ENCODE results near the gene NHP2. TPM values are rescaled to one million over a fixed set of nuclear protein-coding genes. Genes with fewer than 3 reads are reported as not detected.

Gene NHP2
- total and polyA plus RNA-seq, 10 of the 15 experiments (the other 5 are each of a cell fraction or from before 2014, with no cell fraction given) = 39.2 to 513 (median 198) TPM

DNA sequence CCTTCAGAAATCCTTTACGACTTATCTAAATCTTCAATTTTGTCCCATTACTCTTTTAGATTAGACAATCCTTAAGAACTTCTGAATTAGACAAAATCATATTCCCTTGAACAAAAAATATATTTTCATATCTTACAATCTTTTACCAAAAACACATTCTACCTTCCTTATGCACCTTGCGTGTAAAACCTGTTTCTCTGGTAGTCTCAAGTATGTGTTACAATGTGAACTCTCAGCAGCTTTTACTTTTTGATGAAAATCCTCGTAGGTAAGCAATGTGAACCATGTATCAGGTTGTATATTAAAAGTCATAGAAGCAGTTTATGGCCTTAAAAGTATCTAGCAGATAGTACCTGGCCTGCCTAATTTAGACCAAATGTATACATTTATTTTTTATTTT lies 20.8 kb upstream of the NHP2 start:
- WGBS (ENCODE audit: insufficient coverage, insufficient replicate concordance, low lambda C conversion rate, missing lambda C conversion rate) = 62% methylated on average over 3 of the region's 3 CpGs
- FAIRE-seq = no peak
- TF ChIP-seq ZNF274 (IDR thresholded peaks at IDR 0.05; ENCODE audit: insufficient read depth, insufficient read length) (no peak), SMAD5 (IDR thresholded peaks at IDR 0.05; ENCODE audit: low read depth) (no peak), NR2C1 (IDR thresholded peaks at IDR 0.05) (no peak), MTA3 (IDR thresholded peaks at IDR 0.05; ENCODE audit: borderline replicate concordance, low read length) (no peak), POU2F2 (IDR thresholded peaks at IDR 0.05; ENCODE audit: borderline replicate concordance, low read depth, low read length) (no peak), RB1 (IDR thresholded peaks at IDR 0.05; ENCODE audit: borderline replicate concordance) (no peak), SMC3 (IDR thresholded peaks at IDR 0.05; ENCODE audit: borderline replicate concordance, low read length) (no peak), TCF7 (IDR thresholded peaks at IDR 0.05; ENCODE audit: borderline replicate concordance) (no peak), HDGF (IDR thresholded peaks at IDR 0.05) (no peak), BRCA1 (IDR thresholded peaks at IDR 0.05; ENCODE audit: low read depth, low read length) (no peak), FOS (IDR thresholded peaks at IDR 0.05; ENCODE audit: borderline replicate concordance, extremely low read depth, insufficient read length) (no peak), SIN3A (IDR thresholded peaks at IDR 0.05; ENCODE audit: low read depth, low read length) (no peak), NFYB (IDR thresholded peaks at IDR 0.05; ENCODE audit: insufficient read depth, low read depth, low read length) (no peak), NRF1 (conservative IDR thresholded peaks at IDR 0.05; ENCODE audit: low read depth, low read length) (no peak)
- TF ChIP-seq, protein P1, sequence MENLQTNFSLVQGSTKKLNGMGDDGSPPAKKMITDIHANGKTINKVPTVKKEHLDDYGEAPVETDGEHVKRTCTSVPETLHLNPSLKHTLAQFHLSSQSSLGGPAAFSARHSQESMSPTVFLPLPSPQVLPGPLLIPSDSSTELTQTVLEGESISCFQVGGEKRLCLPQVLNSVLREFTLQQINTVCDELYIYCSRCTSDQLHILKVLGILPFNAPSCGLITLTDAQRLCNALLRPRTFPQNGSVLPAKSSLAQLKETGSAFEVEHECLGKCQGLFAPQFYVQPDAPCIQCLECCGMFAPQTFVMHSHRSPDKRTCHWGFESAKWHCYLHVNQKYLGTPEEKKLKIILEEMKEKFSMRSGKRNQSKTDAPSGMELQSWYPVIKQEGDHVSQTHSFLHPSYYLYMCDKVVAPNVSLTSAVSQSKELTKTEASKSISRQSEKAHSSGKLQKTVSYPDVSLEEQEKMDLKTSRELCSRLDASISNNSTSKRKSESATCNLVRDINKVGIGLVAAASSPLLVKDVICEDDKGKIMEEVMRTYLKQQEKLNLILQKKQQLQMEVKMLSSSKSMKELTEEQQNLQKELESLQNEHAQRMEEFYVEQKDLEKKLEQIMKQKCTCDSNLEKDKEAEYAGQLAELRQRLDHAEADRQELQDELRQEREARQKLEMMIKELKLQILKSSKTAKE (IDR thresholded peaks at IDR 0.05; ENCODE audit: low read depth, poor library complexity, severe bottlenecking) = no peak
- TF ChIP-seq, protein P2, sequence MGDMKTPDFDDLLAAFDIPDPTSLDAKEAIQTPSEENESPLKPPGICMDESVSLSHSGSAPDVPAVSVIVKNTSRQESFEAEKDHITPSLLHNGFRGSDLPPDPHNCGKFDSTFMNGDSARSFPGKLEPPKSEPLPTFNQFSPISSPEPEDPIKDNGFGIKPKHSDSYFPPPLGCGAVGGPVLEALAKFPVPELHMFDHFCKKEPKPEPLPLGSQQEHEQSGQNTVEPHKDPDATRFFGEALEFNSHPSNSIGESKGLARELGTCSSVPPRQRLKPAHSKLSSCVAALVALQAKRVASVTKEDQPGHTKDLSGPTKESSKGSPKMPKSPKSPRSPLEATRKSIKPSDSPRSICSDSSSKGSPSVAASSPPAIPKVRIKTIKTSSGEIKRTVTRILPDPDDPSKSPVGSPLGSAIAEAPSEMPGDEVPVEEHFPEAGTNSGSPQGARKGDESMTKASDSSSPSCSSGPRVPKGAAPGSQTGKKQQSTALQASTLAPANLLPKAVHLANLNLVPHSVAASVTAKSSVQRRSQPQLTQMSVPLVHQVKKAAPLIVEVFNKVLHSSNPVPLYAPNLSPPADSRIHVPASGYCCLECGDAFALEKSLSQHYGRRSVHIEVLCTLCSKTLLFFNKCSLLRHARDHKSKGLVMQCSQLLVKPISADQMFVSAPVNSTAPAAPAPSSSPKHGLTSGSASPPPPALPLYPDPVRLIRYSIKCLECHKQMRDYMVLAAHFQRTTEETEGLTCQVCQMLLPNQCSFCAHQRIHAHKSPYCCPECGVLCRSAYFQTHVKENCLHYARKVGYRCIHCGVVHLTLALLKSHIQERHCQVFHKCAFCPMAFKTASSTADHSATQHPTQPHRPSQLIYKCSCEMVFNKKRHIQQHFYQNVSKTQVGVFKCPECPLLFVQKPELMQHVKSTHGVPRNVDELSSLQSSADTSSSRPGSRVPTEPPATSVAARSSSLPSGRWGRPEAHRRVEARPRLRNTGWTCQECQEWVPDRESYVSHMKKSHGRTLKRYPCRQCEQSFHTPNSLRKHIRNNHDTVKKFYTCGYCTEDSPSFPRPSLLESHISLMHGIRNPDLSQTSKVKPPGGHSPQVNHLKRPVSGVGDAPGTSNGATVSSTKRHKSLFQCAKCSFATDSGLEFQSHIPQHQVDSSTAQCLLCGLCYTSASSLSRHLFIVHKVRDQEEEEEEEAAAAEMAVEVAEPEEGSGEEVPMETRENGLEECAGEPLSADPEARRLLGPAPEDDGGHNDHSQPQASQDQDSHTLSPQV (IDR thresholded peaks at IDR 0.05) = no peak
- TF ChIP-seq, protein P3, sequence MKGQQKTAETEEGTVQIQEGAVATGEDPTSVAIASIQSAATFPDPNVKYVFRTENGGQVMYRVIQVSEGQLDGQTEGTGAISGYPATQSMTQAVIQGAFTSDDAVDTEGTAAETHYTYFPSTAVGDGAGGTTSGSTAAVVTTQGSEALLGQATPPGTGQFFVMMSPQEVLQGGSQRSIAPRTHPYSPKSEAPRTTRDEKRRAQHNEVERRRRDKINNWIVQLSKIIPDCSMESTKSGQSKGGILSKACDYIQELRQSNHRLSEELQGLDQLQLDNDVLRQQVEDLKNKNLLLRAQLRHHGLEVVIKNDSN (IDR thresholded peaks at IDR 0.05; ENCODE audit: borderline replicate concordance, extremely low read length, insufficient read depth, low read depth, low read length) = no peak
- TF ChIP-seq, protein P4, sequence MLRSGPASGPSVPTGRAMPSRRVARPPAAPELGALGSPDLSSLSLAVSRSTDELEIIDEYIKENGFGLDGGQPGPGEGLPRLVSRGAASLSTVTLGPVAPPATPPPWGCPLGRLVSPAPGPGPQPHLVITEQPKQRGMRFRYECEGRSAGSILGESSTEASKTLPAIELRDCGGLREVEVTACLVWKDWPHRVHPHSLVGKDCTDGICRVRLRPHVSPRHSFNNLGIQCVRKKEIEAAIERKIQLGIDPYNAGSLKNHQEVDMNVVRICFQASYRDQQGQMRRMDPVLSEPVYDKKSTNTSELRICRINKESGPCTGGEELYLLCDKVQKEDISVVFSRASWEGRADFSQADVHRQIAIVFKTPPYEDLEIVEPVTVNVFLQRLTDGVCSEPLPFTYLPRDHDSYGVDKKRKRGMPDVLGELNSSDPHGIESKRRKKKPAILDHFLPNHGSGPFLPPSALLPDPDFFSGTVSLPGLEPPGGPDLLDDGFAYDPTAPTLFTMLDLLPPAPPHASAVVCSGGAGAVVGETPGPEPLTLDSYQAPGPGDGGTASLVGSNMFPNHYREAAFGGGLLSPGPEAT (IDR thresholded peaks at IDR 0.05; ENCODE audit: low read depth) = no peak

More for the DNA sequence above, 20.8 kb upstream of the NHP2 start:
- Histone ChIP-seq H3K9me3 (replicated peaks; ENCODE audit: control insufficient read depth, insufficient read depth, low read length) (no peaks in the 10 kb centered on the region), H3K4me2 (ENCODE audit: control insufficient read depth, insufficient read depth) (no peak overlapping the region), H3K27ac (ENCODE audit: control insufficient read depth, insufficient read depth) (no peak overlapping the region), H3K4me3 (no peak overlapping the region), H3K27me3 (replicated peaks in 1 of 2; ENCODE audit: control insufficient read depth in 2 of 2, insufficient read depth in 2 of 2, low read length in 1 of 2) (no peaks in the 10 kb centered on the region; a peak in 2 of 4 replicates), H3K36me3 (ENCODE audit: control insufficient read depth in 2 of 2, insufficient read depth in 2 of 2, low read length in 1 of 2) (no peaks in the 10 kb centered on the region), H4K20me1 (ENCODE audit: control insufficient read depth, insufficient read depth) (no peaks in the 10 kb centered on the region), H3K9ac (ENCODE audit: control insufficient read depth, insufficient read depth, low read length) (no peak overlapping the region), H3K79me2 (ENCODE audit: control insufficient read depth, insufficient read depth, low read length) (no peaks in the 10 kb centered on the region), H3K4me1 (ENCODE audit: control insufficient read depth, insufficient read depth, low read length) (no peaks in the 10 kb centered on the region), H2AFZ (ENCODE audit: control insufficient read depth, low read depth, low read length) (no peak overlapping the region)
- no TSS peak for BruUV-seq (replicated peaks)
- no peak for ATAC-seq
- intact Hi-C loops (cut with micrococcal nuclease; ENCODE audit: unreplicated experiment) = no loop called here
- no peak for DNase-seq (ENCODE audit: low read depth, low spot score)
- ChIA-PET POLR2A (interaction anchor here (0.6 kb wide), 1 partner anchor 58 kb away, joined by 5 read pairs; no protein-coding TSS in a partner anchor), RAD21 (ENCODE audit: unreplicated experiment) (no interaction called here), SMC1A (ENCODE audit: uncharacterized antibody, unreplicated experiment) (no interaction called here), CTCF (no interaction called here)
- in situ Hi-C loops (cut with MboI) = no loop called here
